ENCODE measurements around the gene CHRM4. TPM values are rescaled to one million over a fixed set of nuclear protein-coding genes. Genes with fewer than 3 reads are reported as not detected.

The CHRM4 gene
- total RNA-seq, 1 experiment from 2014 or later: not detected

GRCh38 chr11:46390331-46391171 lies 1.0 kb downstream of the CHRM4 start:
- peak overlapping the region; percentile 69 for H3K4me3 Mint-ChIP-seq (ENCODE audit: unreplicated experiment)
- POLR2A ChIA-PET: interaction anchor here (0.7 kb wide), 1 partner anchor 107 kb away, joined by 3 read pairs; no protein-coding TSS in a partner anchor
- intact Hi-C loops (cut with micrococcal nuclease): no loop called here
- no TSS peak for BruUV-seq (replicated peaks)
- H3K36me3 Mint-ChIP-seq (ENCODE audit: insufficient read depth, unreplicated experiment): no peaks in the 10 kb centered on the region
- TF ChIP-seq, protein P1, sequence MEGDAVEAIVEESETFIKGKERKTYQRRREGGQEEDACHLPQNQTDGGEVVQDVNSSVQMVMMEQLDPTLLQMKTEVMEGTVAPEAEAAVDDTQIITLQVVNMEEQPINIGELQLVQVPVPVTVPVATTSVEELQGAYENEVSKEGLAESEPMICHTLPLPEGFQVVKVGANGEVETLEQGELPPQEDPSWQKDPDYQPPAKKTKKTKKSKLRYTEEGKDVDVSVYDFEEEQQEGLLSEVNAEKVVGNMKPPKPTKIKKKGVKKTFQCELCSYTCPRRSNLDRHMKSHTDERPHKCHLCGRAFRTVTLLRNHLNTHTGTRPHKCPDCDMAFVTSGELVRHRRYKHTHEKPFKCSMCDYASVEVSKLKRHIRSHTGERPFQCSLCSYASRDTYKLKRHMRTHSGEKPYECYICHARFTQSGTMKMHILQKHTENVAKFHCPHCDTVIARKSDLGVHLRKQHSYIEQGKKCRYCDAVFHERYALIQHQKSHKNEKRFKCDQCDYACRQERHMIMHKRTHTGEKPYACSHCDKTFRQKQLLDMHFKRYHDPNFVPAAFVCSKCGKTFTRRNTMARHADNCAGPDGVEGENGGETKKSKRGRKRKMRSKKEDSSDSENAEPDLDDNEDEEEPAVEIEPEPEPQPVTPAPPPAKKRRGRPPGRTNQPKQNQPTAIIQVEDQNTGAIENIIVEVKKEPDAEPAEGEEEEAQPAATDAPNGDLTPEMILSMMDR (IDR thresholded peaks at IDR 0.05; ENCODE audit: unreplicated experiment): no peak
- H3K27ac Mint-ChIP-seq (ENCODE audit: low read depth, unreplicated experiment): no peak overlapping the region
- no peaks in the 10 kb centered on the region for H3K9me3 Mint-ChIP-seq (ENCODE audit: unreplicated experiment)
- H3K27me3 Mint-ChIP-seq (ENCODE audit: insufficient read depth, unreplicated experiment): peaks cover 40% of the 10 kb centered on the region
- peaks cover 11% of the 10 kb centered on the region for H3K4me1 Mint-ChIP-seq (ENCODE audit: insufficient read depth, unreplicated experiment)
- CTCF ChIA-PET: interaction anchor here (0.6 to 4.1 kb wide), 18 partner anchors 8 to 228 kb away, joined by 3 to 24 read pairs (median 4); no protein-coding TSS in a partner anchor
- DNase-seq (ENCODE audit: unreplicated experiment): no peak

- TF ChIP-seq, protein P1 (IDR thresholded peaks at IDR 0.05; ENCODE audit: unreplicated experiment): peak; percentile 88
- peak; percentile 70 for DNase-seq (ENCODE audit: unreplicated experiment)
- Mint-ChIP-seq H3K4me3 (ENCODE audit: unreplicated experiment) (peak overlapping the region; percentile 69), H3K9me3 (ENCODE audit: unreplicated experiment) (no peaks in the 10 kb centered on the region), H3K27ac (ENCODE audit: low read depth, unreplicated experiment) (no peak overlapping the region), H3K27me3 (ENCODE audit: insufficient read depth, unreplicated experiment) (peaks cover 40% of the 10 kb centered on the region), H3K36me3 (ENCODE audit: insufficient read depth, unreplicated experiment) (no peaks in the 10 kb centered on the region), H3K4me1 (ENCODE audit: insufficient read depth, unreplicated experiment) (peaks cover 11% of the 10 kb centered on the region)
- CTCF ChIA-PET: interaction anchor here (0.6 to 4.1 kb wide), 44 partner anchors 9 to 796 kb away, joined by 3 to 24 read pairs (median 4); no protein-coding TSS in a partner anchor
- POLR2A ChIA-PET: interaction anchor here (0.7 kb wide), 2 partner anchors 108 to 222 kb away, joined by 3 read pairs; no protein-coding TSS in a partner anchor
- BruUV-seq (replicated peaks): no TSS peak
- intact Hi-C loops (cut with micrococcal nuclease): loop anchor here (1.0 to 2.0 kb wide), 3 partner anchors 139 to 228 kb away; partner anchors contain the start of genes ATG13 and HARBI1
These were observed 1.9 kb downstream of the CHRM4 start for GRCh38 chr11:46389450-46390330.

DNA sequence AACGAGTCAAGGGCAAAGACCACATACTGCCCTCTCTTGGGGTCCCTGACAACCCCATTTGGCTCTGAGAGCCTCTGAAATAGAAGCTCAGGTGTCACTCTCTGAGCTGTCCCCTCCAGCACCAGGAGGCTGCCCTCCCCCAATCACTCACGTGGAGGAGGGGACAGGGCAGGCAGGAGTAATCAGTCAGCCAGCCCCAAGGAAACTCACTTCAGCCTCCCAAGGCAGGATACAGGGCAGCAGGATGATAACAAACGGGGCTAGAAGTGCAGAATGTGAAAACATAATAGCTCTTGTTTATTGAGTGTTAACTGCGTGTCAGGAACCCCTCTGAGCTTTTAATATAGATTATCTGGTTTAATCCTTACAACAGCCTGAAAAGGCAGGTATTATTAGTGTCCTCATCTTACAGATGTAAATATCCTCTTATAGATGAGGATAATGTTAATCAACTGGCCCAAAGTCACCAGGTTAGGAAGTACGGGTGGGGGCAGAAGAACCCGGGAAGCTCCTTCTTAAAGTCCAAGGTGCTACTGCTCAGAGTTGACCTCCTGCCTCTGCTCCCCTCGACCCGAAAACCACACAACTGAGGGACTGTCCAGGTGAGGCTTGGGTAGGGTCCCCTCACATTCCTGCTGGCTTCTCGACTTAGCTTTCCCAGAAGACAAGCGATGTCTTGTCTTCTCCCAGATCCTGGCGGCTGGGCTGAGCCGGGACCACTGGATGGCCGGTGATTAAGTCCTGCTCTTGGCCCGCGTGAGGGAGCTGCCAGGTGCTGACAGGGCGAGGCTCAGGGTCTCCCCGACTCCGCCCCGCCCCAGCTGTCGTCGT lies 2.7 kb downstream of the CHRM4 start:
- H3K36me3 Mint-ChIP-seq (ENCODE audit: insufficient read depth, unreplicated experiment): no peaks in the 10 kb centered on the region
- DNase-seq (ENCODE audit: unreplicated experiment): no peak
- H3K4me1 Mint-ChIP-seq (ENCODE audit: insufficient read depth, unreplicated experiment): peaks cover 11% of the 10 kb centered on the region
- ChIA-PET CTCF (interaction anchor here (0.6 to 4.1 kb wide), 45 partner anchors 10 to 459 kb away, joined by 3 to 24 read pairs (median 4); partner anchors contain the start of genes ATG13 and HARBI1), POLR2A (interaction anchor here (0.7 to 1.2 kb wide), 3 partner anchors 147 to 270 kb away, joined by 3 to 4 read pairs (median 3); no protein-coding TSS in a partner anchor)
- peak overlapping the region; percentile 69 for H3K4me3 Mint-ChIP-seq (ENCODE audit: unreplicated experiment)
- H3K9me3 Mint-ChIP-seq (ENCODE audit: unreplicated experiment): no peaks in the 10 kb centered on the region
- TF ChIP-seq, protein P1 (IDR thresholded peaks at IDR 0.05; ENCODE audit: unreplicated experiment): no peak
- no TSS peak for BruUV-seq (replicated peaks)
- peaks cover 40% of the 10 kb centered on the region for H3K27me3 Mint-ChIP-seq (ENCODE audit: insufficient read depth, unreplicated experiment)
- intact Hi-C loops (cut with micrococcal nuclease): loop anchor here (1.0 to 2.0 kb wide), 3 partner anchors 140 to 228 kb away; partner anchors contain the start of genes ATG13 and HARBI1
- H3K27ac Mint-ChIP-seq (ENCODE audit: low read depth, unreplicated experiment): no peak overlapping the region
